Measurements from ENCODE around the gene RELB.

DNA sequence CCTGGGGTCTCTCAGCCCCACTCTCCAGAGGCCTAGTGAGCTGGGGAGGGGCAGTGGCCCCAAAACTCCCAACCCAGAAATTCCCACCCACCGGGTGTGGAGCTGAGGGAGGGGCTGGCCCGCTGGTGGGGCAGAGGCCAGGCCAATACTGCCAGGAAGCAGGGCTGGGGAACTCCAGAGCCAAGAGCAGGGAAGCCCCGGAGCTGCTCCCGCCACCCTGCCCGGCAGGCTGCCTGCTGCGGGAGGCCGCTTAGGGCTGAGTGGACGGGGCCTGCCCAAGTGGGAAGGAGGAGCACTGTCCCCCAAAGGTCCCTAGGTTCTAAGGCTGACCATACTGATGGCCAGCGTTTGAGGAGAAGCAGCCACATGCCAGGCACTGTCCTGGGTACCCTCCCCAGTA, 13.0 kb upstream of the RELB start:
- TF ChIP-seq, protein P1, sequence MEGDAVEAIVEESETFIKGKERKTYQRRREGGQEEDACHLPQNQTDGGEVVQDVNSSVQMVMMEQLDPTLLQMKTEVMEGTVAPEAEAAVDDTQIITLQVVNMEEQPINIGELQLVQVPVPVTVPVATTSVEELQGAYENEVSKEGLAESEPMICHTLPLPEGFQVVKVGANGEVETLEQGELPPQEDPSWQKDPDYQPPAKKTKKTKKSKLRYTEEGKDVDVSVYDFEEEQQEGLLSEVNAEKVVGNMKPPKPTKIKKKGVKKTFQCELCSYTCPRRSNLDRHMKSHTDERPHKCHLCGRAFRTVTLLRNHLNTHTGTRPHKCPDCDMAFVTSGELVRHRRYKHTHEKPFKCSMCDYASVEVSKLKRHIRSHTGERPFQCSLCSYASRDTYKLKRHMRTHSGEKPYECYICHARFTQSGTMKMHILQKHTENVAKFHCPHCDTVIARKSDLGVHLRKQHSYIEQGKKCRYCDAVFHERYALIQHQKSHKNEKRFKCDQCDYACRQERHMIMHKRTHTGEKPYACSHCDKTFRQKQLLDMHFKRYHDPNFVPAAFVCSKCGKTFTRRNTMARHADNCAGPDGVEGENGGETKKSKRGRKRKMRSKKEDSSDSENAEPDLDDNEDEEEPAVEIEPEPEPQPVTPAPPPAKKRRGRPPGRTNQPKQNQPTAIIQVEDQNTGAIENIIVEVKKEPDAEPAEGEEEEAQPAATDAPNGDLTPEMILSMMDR (IDR thresholded peaks at IDR 0.05), result no peak
- no peak for TF ChIP-seq POLR2A (IDR thresholded peaks at IDR 0.05)
